ENCODE measurements around the gene DOCK11. TPM values are rescaled to one million over a fixed set of nuclear protein-coding genes. Genes with fewer than 3 reads are reported as not detected.

The DOCK11 gene
- total and polyA plus RNA-seq, 9 of the 15 experiments (the other 6 are each of a cell fraction or from before 2014, with no cell fraction given), result 41.8 to 77.8 (median 50.9) TPM

GRCh38 chrX:118583781-118584180 is 88.2 kb downstream of the DOCK11 start (continued):
- no peak for TF ChIP-seq RERE (CRISPR knock-in tag; IDR thresholded peaks at IDR 0.05; ENCODE audit: borderline replicate concordance)
- no peak for TF ChIP-seq FOXP1 (CRISPR knock-in tag; IDR thresholded peaks at IDR 0.05)
- no peak for TF ChIP-seq ADNP (tag; IDR thresholded peaks at IDR 0.05)
- TF ChIP-seq EHMT2 (IDR thresholded peaks at IDR 0.05), result no peak
- no peak for TF ChIP-seq MEF2A (IDR thresholded peaks at IDR 0.05; ENCODE audit: control insufficient read depth, low read depth, low read length)
- no peak for TF ChIP-seq ZNF436 (CRISPR knock-in tag; IDR thresholded peaks at IDR 0.05)
- no peak for TF ChIP-seq SETDB1 (IDR thresholded peaks at IDR 0.05; ENCODE audit: low read length)
- TF ChIP-seq MAFG (tag; conservative IDR thresholded peaks at IDR 0.05), result no peak
- no peak for TF ChIP-seq HDAC1 (IDR thresholded peaks at IDR 0.05)
